ENCODE results near the gene SSR2.

Gene SSR2

GRCh38 chr1:155975375-155976061 lies 45.2 kb downstream of the SSR2 start:
- H3K36me3 Mint-ChIP-seq: no peaks in the 10 kb centered on the region
- H3K4me3 Mint-ChIP-seq: peak overlapping the region; percentile 90
- no peaks in the 10 kb centered on the region for H3K27me3 Mint-ChIP-seq
- H3K27ac Mint-ChIP-seq: peak overlapping the region; percentile 95
- H3K9me3 Mint-ChIP-seq (ENCODE audit: low read depth): no peaks in the 10 kb centered on the region
- H3K4me1 Mint-ChIP-seq (ENCODE audit: low read depth): peaks cover 70% of the 10 kb centered on the region

- Mint-ChIP-seq H3K27me3 (no peaks in the 10 kb centered on the region), H3K9me3 (ENCODE audit: low read depth) (no peaks in the 10 kb centered on the region), H3K4me3 (peak overlapping the region; percentile 90), H3K36me3 (no peaks in the 10 kb centered on the region), H3K4me1 (ENCODE audit: low read depth) (peaks cover 70% of the 10 kb centered on the region), H3K27ac (peak overlapping the region; percentile 95)
These were observed 46.3 kb downstream of the SSR2 start for GRCh38 chr1:155974208-155975115.

- peaks cover 73% of the 10 kb centered on the region for H3K4me1 Mint-ChIP-seq (ENCODE audit: low read depth)
- H3K27ac Mint-ChIP-seq: peak overlapping the region; percentile 91
- H3K4me3 Mint-ChIP-seq: peak overlapping the region; percentile 47
- no peaks in the 10 kb centered on the region for H3K27me3 Mint-ChIP-seq
- no peaks in the 10 kb centered on the region for H3K9me3 Mint-ChIP-seq (ENCODE audit: low read depth)
- H3K36me3 Mint-ChIP-seq: no peaks in the 10 kb centered on the region
These were observed 47.0 kb downstream of the SSR2 start for GRCh38 chr1:155973723-155974122.

GRCh38 chr1:155971910-155972809 lies 48.6 kb downstream of the SSR2 start:
- no peaks in the 10 kb centered on the region for H3K36me3 Mint-ChIP-seq

GRCh38 chr1:155970531-155971167 lies 50.1 kb downstream of the SSR2 start:
- no peaks in the 10 kb centered on the region for H3K9me3 Mint-ChIP-seq (ENCODE audit: low read depth)

More at GRCh38 chr1:155971910-155972809, 48.6 kb downstream of the SSR2 start:
- H3K4me3 Mint-ChIP-seq: peak overlapping the region; percentile 79
- H3K27me3 Mint-ChIP-seq: no peaks in the 10 kb centered on the region
- H3K27ac Mint-ChIP-seq: peak overlapping the region; percentile 91
- peaks cover 86% of the 10 kb centered on the region for H3K4me1 Mint-ChIP-seq (ENCODE audit: low read depth)
- H3K9me3 Mint-ChIP-seq (ENCODE audit: low read depth): no peaks in the 10 kb centered on the region

GRCh38 chr1:155969377-155969791 lies 51.4 kb downstream of the SSR2 start:
- H3K9me3 Mint-ChIP-seq (ENCODE audit: low read depth): no peaks in the 10 kb centered on the region
- H3K36me3 Mint-ChIP-seq: no peaks in the 10 kb centered on the region
- H3K27ac Mint-ChIP-seq: peak overlapping the region; percentile 81
- H3K4me1 Mint-ChIP-seq (ENCODE audit: low read depth): peaks cover 82% of the 10 kb centered on the region
- no peaks in the 10 kb centered on the region for H3K27me3 Mint-ChIP-seq
- peak overlapping the region; percentile 58 for H3K4me3 Mint-ChIP-seq

More at GRCh38 chr1:155970531-155971167, 50.1 kb downstream of the SSR2 start:
- Mint-ChIP-seq H3K4me1 (ENCODE audit: low read depth) (peaks cover 95% of the 10 kb centered on the region), H3K36me3 (no peaks in the 10 kb centered on the region), H3K27ac (peak overlapping the region; percentile 81), H3K27me3 (no peaks in the 10 kb centered on the region), H3K4me3 (peak overlapping the region; percentile 54)

GRCh38 chr1:155968670-155969069 lies 52.1 kb downstream of the SSR2 start:
- Mint-ChIP-seq H3K27ac (peak overlapping the region; percentile 81), H3K4me3 (peak overlapping the region; percentile 67), H3K9me3 (ENCODE audit: low read depth) (no peaks in the 10 kb centered on the region), H3K27me3 (no peaks in the 10 kb centered on the region), H3K4me1 (ENCODE audit: low read depth) (peaks cover 75% of the 10 kb centered on the region), H3K36me3 (no peaks in the 10 kb centered on the region)

GRCh38 chr1:155968051-155968400 lies 52.7 kb downstream of the SSR2 start:
- H3K4me3 Mint-ChIP-seq: peak overlapping the region; percentile 67
- H3K27me3 Mint-ChIP-seq: no peaks in the 10 kb centered on the region
- no peaks in the 10 kb centered on the region for H3K9me3 Mint-ChIP-seq (ENCODE audit: low read depth)
- peak overlapping the region; percentile 81 for H3K27ac Mint-ChIP-seq
- H3K36me3 Mint-ChIP-seq: no peaks in the 10 kb centered on the region
- H3K4me1 Mint-ChIP-seq (ENCODE audit: low read depth): peaks cover 69% of the 10 kb centered on the region

GRCh38 chr1:155967341-155968050 lies 53.3 kb downstream of the SSR2 start:
- peak overlapping the region; percentile 81 for H3K27ac Mint-ChIP-seq
- peaks cover 66% of the 10 kb centered on the region for H3K4me1 Mint-ChIP-seq (ENCODE audit: low read depth)
- no peaks in the 10 kb centered on the region for H3K27me3 Mint-ChIP-seq
- H3K4me3 Mint-ChIP-seq: peak overlapping the region; percentile 67
- H3K36me3 Mint-ChIP-seq: no peaks in the 10 kb centered on the region
- no peaks in the 10 kb centered on the region for H3K9me3 Mint-ChIP-seq (ENCODE audit: low read depth)

- peak overlapping the region; percentile 81 for H3K27ac Mint-ChIP-seq
- H3K9me3 Mint-ChIP-seq (ENCODE audit: low read depth): no peaks in the 10 kb centered on the region
- no peaks in the 10 kb centered on the region for H3K36me3 Mint-ChIP-seq
- peaks cover 59% of the 10 kb centered on the region for H3K4me1 Mint-ChIP-seq (ENCODE audit: low read depth)
- H3K27me3 Mint-ChIP-seq: no peaks in the 10 kb centered on the region
- H3K4me3 Mint-ChIP-seq: peak overlapping the region; percentile 73
These were observed 54.0 kb downstream of the SSR2 start for GRCh38 chr1:155966750-155967149.

GRCh38 chr1:155966135-155966534 lies 54.6 kb downstream of the SSR2 start:
- Mint-ChIP-seq H3K36me3 (no peaks in the 10 kb centered on the region), H3K27ac (peak overlapping the region; percentile 81), H3K4me1 (ENCODE audit: low read depth) (peaks cover 56% of the 10 kb centered on the region), H3K9me3 (ENCODE audit: low read depth) (no peaks in the 10 kb centered on the region), H3K4me3 (no peak overlapping the region), H3K27me3 (no peaks in the 10 kb centered on the region)

- Mint-ChIP-seq H3K9me3 (ENCODE audit: low read depth) (no peaks in the 10 kb centered on the region), H3K36me3 (no peaks in the 10 kb centered on the region)
These were observed 56.6 kb downstream of the SSR2 start for GRCh38 chr1:155964193-155964592.

GRCh38 chr1:155962599-155963211 lies 58.0 kb downstream of the SSR2 start:
- H3K9me3 Mint-ChIP-seq (ENCODE audit: low read depth): no peaks in the 10 kb centered on the region
- H3K4me3 Mint-ChIP-seq: no peak overlapping the region
- H3K36me3 Mint-ChIP-seq: no peaks in the 10 kb centered on the region
- peaks cover 24% of the 10 kb centered on the region for H3K4me1 Mint-ChIP-seq (ENCODE audit: low read depth)
- no peaks in the 10 kb centered on the region for H3K27me3 Mint-ChIP-seq
- peak overlapping the region; percentile 41 for H3K27ac Mint-ChIP-seq

More at GRCh38 chr1:155964193-155964592, 56.6 kb downstream of the SSR2 start:
- Mint-ChIP-seq H3K4me3 (no peak overlapping the region), H3K4me1 (ENCODE audit: low read depth) (peaks cover 39% of the 10 kb centered on the region), H3K27me3 (no peaks in the 10 kb centered on the region), H3K27ac (no peak overlapping the region)

Measured in activated naive CD8-positive, alpha-beta T cell (primary cell).